Fibroblast of upper back skin (primary cell): ENCODE measurements around the gene FLT3LG.

Experiments
- DNase-seq: peaks from one replicate; pipeline ENCODE4 v3.0.0-alpha.2; 2013

Gene FLT3LG

GRCh38 chr19:49489601-49490167, 15.7 kb downstream of the FLT3LG start:
- no peak for DNase-seq

GRCh38 chr19:49490287-49491029, 16.4 kb downstream of the FLT3LG start:
- DNase-seq, result no peak

- DNase-seq, result no peak
Measured at GRCh38 chr19:49491030-49491803, 17.2 kb downstream of the FLT3LG start.

GRCh38 chr19:49491804-49492572, 18.0 kb downstream of the FLT3LG start:
- DNase-seq, result no peak

DNA sequence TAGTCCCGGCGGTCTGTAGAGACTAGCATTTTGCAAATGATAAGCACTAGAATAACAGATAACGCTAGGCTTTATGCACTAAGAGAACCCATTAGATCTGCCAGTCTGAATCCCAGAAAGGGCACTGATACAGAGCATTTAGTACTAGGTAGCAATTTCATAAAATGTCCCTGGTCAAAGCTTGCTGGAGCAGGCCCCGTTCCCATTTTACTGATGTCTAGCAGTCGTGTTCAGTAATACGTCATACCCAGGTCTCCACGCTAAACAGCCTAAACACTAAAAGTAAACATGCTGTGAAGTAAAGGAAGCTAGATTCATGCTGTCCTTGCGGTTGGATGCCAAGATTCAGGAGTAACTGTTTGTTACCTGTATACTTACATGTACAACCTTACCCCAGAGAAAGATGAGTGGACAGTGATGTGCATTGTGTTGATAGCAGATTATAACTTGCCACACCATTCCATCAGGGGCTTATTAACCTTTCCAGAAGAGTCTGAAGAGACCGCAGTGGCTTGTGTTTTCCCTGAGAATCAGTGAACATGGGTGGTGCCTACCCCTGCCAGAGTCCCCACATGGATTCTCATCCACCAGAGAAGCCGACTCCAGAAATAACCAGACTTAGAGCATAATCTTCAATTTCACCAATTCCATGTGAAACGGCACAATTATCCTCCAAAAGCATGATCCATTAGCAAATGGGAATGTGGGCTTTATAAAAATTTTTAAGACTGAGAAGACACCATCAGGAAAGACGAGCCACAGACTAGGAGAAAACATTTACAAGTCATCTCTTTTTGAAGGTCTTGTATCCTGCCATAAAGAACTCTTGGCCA, 18.8 kb downstream of the FLT3LG start:
- no peak for DNase-seq

GRCh38 chr19:49496574-49497008, 22.6 kb downstream of the FLT3LG start:
- DNase-seq, result no peak

GRCh38 chr19:49497047-49497788, 23.2 kb downstream of the FLT3LG start:
- peak; percentile 49 for DNase-seq

- no peak for DNase-seq
Measured at GRCh38 chr19:49497789-49498103, 23.7 kb downstream of the FLT3LG start.

GRCh38 chr19:49498475-49498874, 24.5 kb downstream of the FLT3LG start:
- DNase-seq, result no peak

- DNase-seq, result no peak
Measured at GRCh38 chr19:49499030-49499670, 25.1 kb downstream of the FLT3LG start.

DNA sequence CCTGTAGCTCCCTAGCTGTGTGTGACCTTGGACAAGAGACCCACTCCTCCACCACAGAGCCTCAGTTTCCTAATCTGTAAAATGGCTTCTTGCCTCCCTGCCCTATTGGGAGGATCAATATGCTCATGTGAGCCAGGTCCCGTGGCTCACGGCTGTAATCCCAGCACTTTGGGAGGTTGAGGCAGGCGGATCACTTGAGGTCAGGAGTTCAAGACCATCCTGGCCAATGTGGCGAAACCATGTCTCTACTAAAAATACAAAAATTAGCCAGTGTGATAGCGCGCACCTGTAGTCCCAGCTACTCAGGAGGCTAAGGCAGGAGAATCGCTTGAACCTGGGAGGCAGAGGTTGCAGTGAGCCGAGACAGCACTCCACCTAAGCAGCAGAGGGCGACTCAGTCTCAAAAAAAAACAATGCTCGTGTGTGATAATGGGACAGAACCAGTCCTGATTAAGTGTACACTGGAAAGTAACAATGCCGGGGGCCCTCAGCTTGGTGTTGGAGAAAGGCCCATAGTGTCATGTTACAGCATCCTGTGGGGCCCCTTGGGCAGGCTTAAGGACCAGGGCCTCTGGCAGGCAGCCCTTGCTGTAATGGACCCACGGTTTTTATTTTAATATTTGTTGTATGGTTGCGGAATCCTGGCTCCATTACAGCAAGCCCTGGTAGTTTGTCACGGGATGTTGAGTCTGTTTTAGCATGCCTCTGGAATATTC, 29.0 kb downstream of the FLT3LG start:
- peak; percentile 80 for DNase-seq

DNA sequence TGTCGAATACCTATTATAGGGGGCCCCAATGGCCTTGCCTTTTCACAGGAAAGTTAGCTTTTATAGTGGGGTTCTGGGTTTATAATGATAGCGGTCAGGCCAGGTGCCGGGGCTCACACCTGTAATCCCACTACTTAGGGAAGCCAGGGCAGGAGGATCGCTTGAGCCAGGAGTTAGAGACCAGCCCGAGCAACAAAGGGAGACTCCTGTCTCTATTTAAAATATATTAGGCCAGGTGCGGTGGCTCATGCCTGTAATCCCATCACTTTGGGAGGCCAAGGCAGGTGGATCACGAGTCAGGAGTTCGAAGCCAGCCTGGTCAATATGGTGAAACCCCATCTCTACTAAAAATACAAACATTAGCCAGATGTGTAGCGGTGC, 29.6 kb downstream of the FLT3LG start:
- DNase-seq, result no peak

GRCh38 chr19:49506575-49507105, 32.6 kb downstream of the FLT3LG start:
- DNase-seq, result peak; percentile 43

DNA sequence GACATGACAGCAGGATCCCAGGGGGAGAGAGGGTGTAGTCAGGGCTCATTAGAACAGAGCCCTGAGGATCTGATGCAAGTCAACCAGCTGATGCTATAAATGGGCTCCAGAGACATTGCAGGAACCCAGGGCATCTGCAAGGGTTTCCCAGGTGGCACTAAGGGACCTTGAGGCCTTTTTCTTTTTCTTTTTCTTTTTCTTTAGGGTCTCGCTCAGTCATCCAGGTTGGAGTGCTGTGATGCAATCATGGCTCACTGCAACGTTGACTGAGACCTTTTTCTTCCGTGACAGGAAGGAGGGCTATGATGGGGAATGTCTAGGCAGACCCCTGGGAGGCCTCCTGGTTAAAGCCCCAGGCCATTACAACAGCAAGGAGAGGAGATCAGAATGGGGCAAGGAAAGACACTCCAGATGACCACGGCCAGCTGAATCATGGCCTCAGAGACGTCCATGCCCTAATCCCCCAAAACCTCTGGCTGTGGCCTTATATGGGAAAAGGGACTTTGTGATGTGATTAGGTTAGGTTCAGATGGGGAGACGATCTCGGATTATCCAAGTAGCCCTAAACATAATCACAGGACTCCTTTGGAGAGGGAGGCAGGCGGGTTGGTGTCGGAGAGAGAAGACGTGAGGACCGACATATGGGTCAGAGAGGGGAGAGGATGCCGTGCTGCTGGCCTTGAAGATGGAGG, 33.9 kb downstream of the FLT3LG start:
- DNase-seq, result no peak

GRCh38 chr19:49512970-49513745, 39.1 kb downstream of the FLT3LG start:
- no peak for DNase-seq

DNA sequence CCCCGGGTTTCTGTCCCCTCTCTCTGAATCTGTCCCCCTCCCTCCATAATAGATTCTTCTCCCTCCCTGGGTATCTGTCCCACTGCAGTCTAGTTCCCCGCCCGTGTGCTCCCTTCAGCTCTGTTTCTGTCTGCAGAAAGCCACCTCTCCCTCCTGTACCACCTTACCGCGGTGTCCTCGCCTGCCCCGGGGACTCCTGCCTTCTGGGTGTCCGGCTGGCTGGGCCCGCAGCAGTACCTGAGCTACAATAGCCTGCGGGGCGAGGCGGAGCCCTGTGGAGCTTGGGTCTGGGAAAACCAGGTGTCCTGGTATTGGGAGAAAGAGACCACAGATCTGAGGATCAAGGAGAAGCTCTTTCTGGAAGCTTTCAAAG, 39.7 kb downstream of the FLT3LG start:
- DNase-seq, result no peak

GRCh38 chr19:49514151-49514550, 40.1 kb downstream of the FLT3LG start:
- no peak for DNase-seq

DNA sequence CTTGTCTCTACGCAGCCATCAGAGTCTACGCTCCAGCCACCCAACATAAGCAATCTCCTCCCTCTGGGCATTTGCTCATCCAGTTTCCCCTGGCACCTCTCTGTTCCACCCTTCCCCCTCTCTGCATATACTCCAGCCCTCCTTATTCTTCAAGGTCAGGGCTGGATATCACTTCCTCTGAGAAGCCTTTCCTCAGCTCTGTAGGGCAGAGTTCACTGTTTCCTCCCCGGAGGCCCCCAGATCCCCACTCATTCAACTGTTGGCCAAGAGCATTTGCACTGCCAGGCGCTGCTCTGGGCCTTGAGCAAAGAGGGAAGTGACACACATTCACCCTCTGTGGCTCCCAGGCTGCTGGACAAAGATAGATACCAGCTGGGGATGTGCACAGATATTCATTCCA, 41.8 kb downstream of the FLT3LG start:
- no peak for DNase-seq

GRCh38 chr19:49518033-49518432, 44.0 kb downstream of the FLT3LG start:
- DNase-seq, result no peak
